GM13976 (cell line): ENCODE data around the gene KCMF1.

ENCODE experiments used
- DNase-seq: peaks from one replicate; pipeline ENCODE4 v3.0.0; 2012; ENCODE audit warnings: low spot score
- in situ Hi-C: fragments of 300-500 bp; cut with MboI; formaldehyde crosslinking; loops from one replicate; pipeline ENCODE4 v1.12.0; 2022; ENCODE audit warnings: low sequenced_read_pairs, mixed read lengths, inconsistent platforms; ENCODE audit not compliant: unreplicated experiment
- TF ChIP-seq, protein P1 (sequence below): IDR thresholded peaks from 2 replicates; pipeline ENCODE4 v1.5.1; 2012; ENCODE audit warnings: borderline replicate concordance, mild to moderate bottlenecking; ENCODE audit not compliant: insufficient read depth; ENCODE audit errors: extremely low read depth, missing control alignments, control extremely low read depth

The KCMF1 gene

DNA sequence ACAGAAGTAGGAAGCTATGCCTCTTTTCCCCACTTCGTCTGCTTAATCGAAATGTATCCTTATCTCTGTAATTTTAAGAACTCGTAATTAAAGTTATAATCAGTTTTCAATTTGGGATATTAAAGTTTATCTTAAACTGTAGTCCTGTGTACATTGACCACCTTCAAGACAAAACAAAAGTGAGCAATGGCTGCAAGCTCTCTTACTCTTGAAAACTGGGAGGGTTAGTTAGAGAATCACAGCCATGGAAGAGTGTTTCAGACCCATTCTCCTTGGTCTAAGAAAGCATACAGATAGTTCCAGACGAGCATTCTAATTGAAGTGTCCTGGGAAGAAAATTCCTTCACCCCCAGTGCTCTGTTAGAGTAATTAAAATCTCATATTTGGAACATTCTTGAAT lies 2.0 kb downstream of the KCMF1 start:
- in situ Hi-C loops: no loop called here
- no peak for DNase-seq
- TF ChIP-seq, protein P1, sequence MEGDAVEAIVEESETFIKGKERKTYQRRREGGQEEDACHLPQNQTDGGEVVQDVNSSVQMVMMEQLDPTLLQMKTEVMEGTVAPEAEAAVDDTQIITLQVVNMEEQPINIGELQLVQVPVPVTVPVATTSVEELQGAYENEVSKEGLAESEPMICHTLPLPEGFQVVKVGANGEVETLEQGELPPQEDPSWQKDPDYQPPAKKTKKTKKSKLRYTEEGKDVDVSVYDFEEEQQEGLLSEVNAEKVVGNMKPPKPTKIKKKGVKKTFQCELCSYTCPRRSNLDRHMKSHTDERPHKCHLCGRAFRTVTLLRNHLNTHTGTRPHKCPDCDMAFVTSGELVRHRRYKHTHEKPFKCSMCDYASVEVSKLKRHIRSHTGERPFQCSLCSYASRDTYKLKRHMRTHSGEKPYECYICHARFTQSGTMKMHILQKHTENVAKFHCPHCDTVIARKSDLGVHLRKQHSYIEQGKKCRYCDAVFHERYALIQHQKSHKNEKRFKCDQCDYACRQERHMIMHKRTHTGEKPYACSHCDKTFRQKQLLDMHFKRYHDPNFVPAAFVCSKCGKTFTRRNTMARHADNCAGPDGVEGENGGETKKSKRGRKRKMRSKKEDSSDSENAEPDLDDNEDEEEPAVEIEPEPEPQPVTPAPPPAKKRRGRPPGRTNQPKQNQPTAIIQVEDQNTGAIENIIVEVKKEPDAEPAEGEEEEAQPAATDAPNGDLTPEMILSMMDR: no peak

- in situ Hi-C loops: no loop called here
- TF ChIP-seq, protein P1: no peak
- no peak for DNase-seq
Observed at GRCh38 chr2:84980263-84980983, 9.5 kb downstream of the KCMF1 start.

DNA sequence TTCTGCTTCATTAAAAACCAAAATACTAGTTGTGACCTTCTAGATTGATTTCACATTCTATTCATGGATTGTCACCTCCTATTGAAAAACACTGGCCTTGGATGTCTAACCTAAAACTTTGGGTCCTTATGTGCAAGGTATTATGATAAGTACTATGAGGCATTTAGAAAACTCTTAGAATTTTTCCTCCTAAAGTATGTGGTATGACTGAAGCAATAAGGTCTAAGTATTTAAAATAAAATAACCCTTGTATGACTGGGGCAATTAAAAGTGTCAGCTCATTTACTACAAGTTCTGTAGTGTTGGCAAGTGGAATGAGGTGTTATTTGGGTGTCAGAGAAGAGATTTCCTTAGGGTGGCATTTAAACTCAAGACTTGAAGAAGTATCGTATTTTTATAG lies 15.1 kb downstream of the KCMF1 start:
- in situ Hi-C loops: no loop called here
- TF ChIP-seq, protein P1: no peak
- no peak for DNase-seq

DNA sequence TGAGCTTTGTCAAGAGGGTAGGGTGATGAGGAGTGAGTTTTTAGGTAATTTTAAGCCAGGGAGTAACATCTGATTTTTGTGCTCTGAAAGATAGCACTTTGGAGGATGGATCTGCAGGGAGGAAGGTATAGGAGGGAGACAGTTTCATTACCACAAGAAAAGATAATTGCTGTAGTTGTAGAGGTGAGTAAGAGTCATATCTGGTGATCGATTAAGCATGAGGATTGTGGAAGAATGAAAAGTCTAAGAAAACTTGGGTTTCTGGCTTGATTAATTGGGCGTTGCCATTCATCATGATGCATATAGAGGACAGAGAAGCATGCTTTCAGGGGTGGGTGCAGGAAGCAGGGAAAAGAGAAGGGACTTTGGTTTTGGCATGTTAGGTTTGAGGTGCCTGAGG lies 18.5 kb downstream of the KCMF1 start:
- in situ Hi-C loops: no loop called here
- TF ChIP-seq, protein P1: no peak

GRCh38 chr2:84989927-84990326 lies 19.0 kb downstream of the KCMF1 start:
- DNase-seq: no peak
- TF ChIP-seq, protein P1: no peak
- in situ Hi-C loops: no loop called here

More for the DNA sequence above, 18.5 kb downstream of the KCMF1 start:
- no peak for DNase-seq

DNA sequence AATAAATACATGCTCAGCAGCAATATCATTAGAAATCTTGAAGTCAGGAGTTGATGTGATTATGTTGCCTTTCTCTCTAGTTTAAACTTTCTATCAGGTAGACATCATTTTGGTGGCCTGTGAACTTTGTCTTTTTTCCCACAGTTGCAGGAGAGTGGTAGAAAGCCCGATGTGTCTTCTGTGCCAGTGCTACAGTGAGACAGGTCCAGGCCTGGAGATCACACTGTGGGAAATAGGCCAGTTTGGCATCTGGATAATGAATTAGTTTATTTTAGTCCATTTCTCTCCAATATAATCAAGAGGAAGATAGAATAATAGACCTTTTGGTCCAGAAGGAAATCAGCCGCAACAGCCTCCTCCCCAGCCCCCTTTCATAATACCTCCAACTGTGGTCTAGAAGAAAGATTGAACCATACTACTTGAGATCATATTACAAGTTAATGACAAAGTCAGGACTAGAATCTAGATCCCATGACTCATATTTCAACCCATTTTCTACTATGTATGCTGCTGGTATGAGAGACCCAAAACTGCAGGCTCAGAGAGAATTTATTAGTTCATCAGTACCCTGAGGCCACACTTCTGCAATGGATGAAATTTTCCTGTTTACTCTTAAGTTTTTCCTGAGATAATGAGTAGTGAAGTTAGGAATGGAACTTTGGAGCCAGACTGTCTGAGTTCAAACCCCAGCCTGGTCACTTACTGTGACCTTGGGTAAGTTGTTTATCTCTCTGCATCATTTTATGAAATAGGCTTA lies 20.6 kb downstream of the KCMF1 start:
- TF ChIP-seq, protein P1: no peak
- DNase-seq: no peak
- in situ Hi-C loops: no loop called here

- TF ChIP-seq, protein P1: no peak
- in situ Hi-C loops: no loop called here
- DNase-seq: no peak
Observed at GRCh38 chr2:84995826-84996225, 24.9 kb downstream of the KCMF1 start.
